Smooth muscle cell of bladder (primary cell): Measurements from ENCODE around the gene HBS1L. TPM values are rescaled to one million over a fixed set of nuclear protein-coding genes. Genes with fewer than 3 reads are reported as not detected.

Experiments
- total RNA-seq: library from RNA; depleted of rRNA; stranded (reverse); fragments of >200 nt; gene quantifications from 2 replicates; pipeline ENCODE4 v1.2.3, GENCODE V29; 2014

The HBS1L gene
- 130 and 165 TPM in 2 replicates for total RNA-seq

GRCh38 chr6:135054569-135055498 is at the start of gene HBS1L:
TSS of gene HBS1L (minus strand) at chr6:135054822. CDS start at chr6:135054691, 131 bp downstream.

GRCh38 chr6:134949927-134950326 is 104.7 kb downstream of the HBS1L start, which contains the start of gene ALDH8A1:
TSS of gene ALDH8A1 (minus strand) at chr6:134950101. CDS start at chr6:134950053, 48 bp downstream.

Other genes with a start within 250 kb of the HBS1L start
- gene ALDH8A1, start 104.7 kb downstream of the HBS1L start, total RNA-seq, result 0.28 and 0.46 TPM in 2 replicates
- 0.09 and 0.14 TPM in 2 replicates for gene MYB, start 126.5 kb upstream of the HBS1L start, total RNA-seq